HG03460 (cell line): ENCODE measurements around the gene PTPN11.
"Not testable (repeated sequence)": the region's sequence is repeated elsewhere in the genome, so short reads cannot be mapped to it uniquely, and the experiment has no call there.

Source experiments
- ATAC-seq: cut with Tn5 transposase; IDR thresholded peaks from one replicate; pipeline ENCODE4 v1.9.1; 2021; ENCODE audit not compliant: unreplicated experiment

The PTPN11 gene

GRCh38 chr12:112513471-112513870 is 94.7 kb downstream of the PTPN11 start:
- ATAC-seq = no peak

- ATAC-seq = no peak
These were observed 95.7 kb downstream of the PTPN11 start for GRCh38 chr12:112514456-112514855.

DNA sequence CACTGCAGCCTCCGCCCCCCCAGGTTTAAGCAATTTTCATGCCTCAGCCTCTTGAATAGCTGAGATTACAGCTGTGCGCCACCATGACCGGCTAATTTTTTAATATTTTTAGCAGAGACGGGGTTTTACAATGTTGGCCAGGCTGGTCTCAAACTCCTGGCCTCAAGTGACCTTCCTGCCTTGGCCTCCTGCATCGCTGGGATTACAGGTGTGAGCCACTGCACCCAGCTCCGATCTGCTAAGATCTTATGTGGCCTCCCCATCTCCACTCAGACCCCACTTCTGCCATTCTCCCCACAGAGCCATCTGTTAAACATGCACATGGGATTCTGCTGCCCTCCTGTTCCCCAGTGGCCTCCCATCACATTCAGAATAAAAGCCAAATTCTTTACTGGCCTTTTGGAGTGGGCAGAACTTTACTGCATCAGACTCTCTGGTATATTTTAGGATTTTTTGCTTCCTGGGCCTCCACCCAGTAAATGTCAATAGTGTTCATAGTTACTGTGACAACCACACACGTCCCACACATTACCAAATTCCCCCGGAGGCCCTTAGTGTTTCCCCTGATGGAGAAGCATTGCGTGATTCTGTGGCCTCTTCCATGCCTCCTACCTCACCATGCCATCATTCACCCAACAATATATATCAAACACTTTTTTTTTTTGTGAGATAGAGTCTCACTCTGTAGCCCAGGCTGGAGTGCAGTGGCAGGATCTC is 96.3 kb downstream of the PTPN11 start:
- ATAC-seq = no peak

GRCh38 chr12:112515868-112516267 is 97.1 kb downstream of the PTPN11 start:
- no peak for ATAC-seq

DNA sequence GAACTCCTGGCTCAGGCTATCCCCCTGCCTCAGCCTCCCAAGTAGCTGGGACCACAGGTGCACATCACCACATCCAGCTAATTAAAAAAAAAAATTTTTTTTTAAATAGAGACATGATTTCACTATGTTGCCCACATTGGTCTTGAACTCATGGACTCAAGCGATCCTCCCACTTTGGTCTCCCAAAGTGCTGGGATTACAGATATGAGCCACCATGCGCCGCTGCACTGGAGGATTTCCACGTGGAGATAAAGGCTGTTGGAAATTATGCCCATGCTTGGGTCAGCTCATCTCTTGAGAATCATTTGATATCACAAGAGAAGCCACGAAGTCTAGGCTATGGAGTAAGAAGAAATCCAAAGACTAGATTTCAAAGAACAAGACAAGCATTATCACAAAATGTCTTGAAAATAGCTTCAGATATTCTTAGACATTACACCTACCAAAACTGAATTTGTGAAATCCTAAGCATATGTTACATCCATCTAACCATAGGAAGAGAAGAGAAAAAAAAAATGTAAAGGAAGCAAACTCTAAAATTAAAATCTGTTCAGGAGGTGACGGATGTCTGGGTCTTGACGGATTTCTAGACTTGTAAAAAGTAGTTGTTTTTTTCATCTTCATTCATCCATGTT is 99.1 kb downstream of the PTPN11 start:
- ATAC-seq = no peak

DNA sequence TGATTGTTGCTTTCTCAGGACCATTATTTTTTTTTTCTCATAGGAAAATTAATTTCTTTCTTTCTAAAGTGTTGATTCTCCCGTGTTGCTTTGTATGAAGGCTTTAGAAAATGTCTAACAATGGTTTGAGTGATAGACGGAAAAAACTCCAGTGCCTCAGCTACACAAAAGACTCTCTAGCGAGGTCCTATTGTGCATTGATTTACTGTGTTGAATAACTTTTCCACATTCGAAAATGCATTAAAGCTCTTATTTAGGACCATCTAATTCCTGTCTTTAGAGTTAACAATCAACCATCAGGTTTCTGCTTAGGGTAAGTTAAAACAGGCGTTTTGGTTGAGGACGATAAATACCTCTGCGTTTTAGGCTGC is 99.6 kb downstream of the PTPN11 start:
- ATAC-seq = no peak

DNA sequence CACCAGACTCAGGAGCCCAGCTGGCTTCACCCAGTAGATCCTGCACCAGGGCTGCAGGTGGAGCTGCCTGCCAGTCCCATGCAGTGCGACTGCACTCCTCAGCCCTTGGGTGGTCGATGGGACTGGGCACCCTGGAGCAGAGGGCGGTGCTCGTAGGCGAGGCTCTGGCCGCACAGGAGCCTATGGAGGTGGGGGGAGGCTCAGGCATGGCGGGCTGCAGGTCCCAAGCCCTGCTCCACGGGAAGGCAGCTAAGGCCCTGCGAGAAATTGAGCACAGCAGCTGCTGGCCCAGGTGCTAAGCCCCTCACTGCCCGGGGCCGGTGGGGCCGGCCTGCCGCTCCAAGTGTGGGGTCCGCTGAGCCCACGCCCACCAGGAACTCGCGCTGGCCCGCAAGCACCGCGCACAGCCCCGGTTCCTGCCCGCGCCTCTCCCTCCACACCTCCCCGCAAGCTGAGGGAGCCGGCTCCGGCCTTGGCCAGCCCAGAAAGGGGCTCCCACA is 101.1 kb downstream of the PTPN11 start:
- not testable (repeated sequence) for ATAC-seq

DNA sequence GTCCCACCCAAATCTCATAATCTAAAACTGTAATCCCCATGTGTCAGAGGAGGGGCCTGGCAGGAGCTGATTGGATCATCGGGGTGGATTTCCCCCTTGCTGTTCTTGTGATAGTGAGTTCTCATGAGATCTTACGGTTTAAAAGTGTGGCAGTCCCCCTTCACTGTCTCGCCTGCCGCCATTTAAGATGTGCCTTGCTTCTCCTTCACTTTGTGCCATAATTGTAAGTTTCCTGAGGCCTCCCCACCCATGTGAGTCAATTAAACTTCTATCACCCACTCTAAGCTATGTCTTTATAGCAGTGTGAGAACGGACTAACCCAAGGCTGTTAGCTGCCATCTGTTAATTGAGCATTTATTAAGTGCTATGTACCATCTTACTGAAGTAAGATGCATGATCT is 105.1 kb downstream of the PTPN11 start:
- ATAC-seq = no peak

- ATAC-seq = no peak
These were observed 105.5 kb downstream of the PTPN11 start for GRCh38 chr12:112524269-112524668.

GRCh38 chr12:112524676-112525425 is 106.1 kb downstream of the PTPN11 start:
- ATAC-seq = no peak

- no peak for ATAC-seq
These were observed 106.7 kb downstream of the PTPN11 start for GRCh38 chr12:112525426-112525809.

GRCh38 chr12:112527082-112527481 is 108.3 kb downstream of the PTPN11 start:
- ATAC-seq = no peak

GRCh38 chr12:112527501-112527900 is 108.8 kb downstream of the PTPN11 start:
- ATAC-seq = no peak

DNA sequence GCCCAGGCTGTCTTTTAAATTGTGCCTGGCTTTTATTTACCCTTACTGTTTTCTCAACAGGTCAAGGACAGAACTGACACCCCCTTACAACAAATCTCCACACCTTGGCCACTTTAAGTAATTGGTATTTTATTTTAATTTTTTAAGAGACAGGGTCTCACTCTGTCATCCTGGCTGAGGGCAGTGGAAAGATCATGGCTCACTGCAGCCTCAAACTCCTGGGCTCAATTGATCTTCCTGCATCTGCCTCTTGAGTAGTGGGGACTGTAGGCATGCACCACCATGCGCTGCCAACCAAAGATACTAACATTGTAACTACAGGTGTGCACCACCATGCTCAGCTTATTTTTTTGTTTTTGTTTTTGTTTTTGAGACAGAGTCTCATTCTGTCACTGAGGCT is 109.8 kb downstream of the PTPN11 start:
- ATAC-seq = no peak

DNA sequence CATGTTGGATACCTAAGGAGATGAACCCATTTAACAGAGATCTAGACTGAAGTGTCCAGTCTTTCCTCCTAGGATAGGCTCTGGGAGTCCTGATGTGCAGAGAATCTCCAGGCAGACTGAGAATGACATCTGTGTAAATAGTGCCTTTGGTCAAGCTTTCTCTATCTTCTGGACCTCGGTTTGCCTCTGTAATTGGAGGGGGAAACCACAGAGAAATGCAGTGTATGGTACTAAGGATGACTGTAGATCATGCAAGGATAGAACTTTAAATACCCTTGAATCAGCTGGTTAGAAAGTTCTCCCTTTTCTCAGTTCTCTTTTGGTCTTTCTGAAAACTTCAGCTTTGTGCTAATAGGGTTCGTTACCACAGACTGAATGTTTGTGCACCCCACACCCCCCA is 112.2 kb downstream of the PTPN11 start:
- no peak for ATAC-seq

GRCh38 chr12:112532106-112532505 is 113.4 kb downstream of the PTPN11 start:
- no peak for ATAC-seq

- ATAC-seq = no peak
These were observed 114.8 kb downstream of the PTPN11 start for GRCh38 chr12:112533528-112533927.

- no peak for ATAC-seq
These were observed 116.3 kb downstream of the PTPN11 start for GRCh38 chr12:112535017-112535416.

DNA sequence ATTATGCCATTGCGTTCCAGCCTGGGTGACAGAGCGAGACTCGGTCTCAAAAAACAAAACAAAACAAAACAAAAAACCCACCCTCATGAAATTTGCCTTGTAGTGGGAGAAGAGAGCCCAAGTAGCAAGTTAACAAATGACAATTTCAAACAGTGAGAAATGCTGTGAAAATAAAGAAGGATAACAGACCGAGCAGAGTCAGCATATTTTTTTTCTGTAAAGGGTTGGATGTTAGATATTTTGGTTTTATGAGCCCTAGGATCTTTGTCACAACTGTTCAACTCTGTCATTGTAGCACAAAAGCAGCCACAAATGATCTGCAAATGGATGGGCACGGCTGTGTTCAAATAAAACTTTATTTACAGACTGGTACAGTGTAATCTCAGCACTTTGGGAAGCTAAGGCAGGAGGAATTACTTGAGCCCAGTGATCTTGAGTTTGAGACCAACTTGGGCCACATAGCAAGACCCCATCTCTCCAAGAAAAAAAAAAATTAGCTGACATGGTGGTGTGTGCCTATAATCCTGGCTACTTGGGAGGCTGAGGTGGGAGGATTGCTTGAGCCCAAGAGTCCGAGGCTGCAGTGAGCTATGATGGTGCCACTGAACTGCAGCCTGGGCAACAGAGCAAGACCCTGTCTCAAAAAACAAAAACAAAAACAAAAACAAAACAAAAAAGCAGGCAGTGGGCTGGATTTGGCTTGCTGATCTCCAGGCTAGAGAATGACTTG is 117.1 kb downstream of the PTPN11 start:
- no peak for ATAC-seq

DNA sequence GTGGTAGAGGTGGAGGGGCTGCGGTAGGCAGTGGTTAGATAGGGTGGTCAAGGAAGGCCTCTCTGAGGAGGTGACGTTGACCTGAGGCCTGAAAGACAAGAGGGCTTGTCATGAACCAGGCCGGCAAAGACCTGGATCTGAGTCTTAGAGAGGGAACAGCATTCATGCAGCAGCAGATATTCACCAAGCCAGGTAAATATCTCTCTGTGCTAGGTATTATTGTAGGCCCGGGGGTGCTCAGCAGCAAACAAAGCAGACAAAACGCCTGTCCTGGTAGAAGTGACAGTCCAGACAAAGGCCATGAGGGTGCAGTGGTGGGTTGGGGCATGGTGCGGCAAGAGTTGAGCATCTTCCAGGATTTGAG is 117.6 kb downstream of the PTPN11 start:
- no peak for ATAC-seq

DNA sequence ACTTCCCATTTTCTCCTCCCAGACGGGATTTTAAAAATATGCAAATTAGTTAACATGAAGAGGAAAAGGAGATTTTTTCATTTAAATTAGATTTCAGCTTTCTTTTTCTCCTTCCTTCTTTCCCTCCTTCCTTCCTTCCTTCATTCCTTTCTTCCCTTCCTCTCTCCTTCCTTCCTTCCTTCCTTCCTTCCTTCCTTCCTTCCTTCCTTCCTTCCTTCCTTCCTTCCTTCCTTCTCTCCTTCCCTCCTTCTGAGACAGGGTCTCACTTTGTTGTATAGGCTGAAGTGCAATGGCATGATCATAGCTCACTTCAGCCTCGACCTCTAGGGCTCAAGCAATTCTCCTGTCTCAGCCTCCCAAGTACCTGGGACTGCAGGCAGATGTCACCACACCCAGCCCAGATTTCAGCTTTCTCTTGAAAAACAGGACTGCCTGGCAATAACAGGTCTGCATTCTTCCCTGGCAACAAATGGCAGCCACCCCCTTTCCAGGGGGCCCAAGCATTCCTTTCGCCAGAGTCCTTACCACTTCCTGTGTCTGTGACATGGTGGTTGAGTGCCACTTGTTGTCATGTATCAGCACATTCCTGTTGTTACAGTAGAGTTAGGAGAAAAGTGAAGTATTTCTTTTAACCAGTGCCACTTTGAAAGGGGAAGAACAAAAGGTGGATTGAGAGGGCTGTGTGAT is 119.1 kb downstream of the PTPN11 start:
- ATAC-seq = no peak
